ENCODE data around the gene ULK3. TPM values are rescaled to one million over a fixed set of nuclear protein-coding genes. Genes with fewer than 3 reads are reported as not detected.

ULK3 gene
- total RNA-seq, 1 donor from 2014 or later: 52.1 TPM

GRCh38 chr15:74817370-74817737 is 25.6 kb downstream of the ULK3 start:
- TF ChIP-seq CTCF (IDR thresholded peaks at IDR 0.05): no peak
- ChIA-PET POLR2A (no interaction called here), CTCF (interaction anchor here (0.7 to 1.1 kb wide), 2 partner anchors 8 to 18 kb away, joined by 3 read pairs; no protein-coding TSS in a partner anchor)
- Mint-ChIP-seq H3K9me3 (no peaks in the 10 kb centered on the region), H3K4me1 (peaks cover 45% of the 10 kb centered on the region), H3K27ac (no peak overlapping the region), H3K4me3 (no peak overlapping the region), H3K27me3 (no peaks in the 10 kb centered on the region), H3K36me3 (ENCODE audit: low read depth) (no peaks in the 10 kb centered on the region)
- DNase-seq: no peak
- no peak for ATAC-seq (ENCODE audit: low read depth)
- intact Hi-C loops (cut with micrococcal nuclease): no loop called here

- Mint-ChIP-seq H3K4me3 (no peak overlapping the region), H3K27me3 (no peaks in the 10 kb centered on the region), H3K36me3 (ENCODE audit: low read depth) (no peaks in the 10 kb centered on the region), H3K4me1 (peaks cover 39% of the 10 kb centered on the region), H3K9me3 (no peaks in the 10 kb centered on the region), H3K27ac (no peak overlapping the region)
- ChIA-PET CTCF (interaction anchor here (1.1 kb wide), 1 partner anchor 17 kb away, joined by 3 read pairs; no protein-coding TSS in a partner anchor), POLR2A (no interaction called here)
- no peak for TF ChIP-seq CTCF (IDR thresholded peaks at IDR 0.05)
- ATAC-seq (ENCODE audit: low read depth) (no peak), DNase-seq (no peak)
- intact Hi-C loops (cut with micrococcal nuclease): no loop called here
These were observed 26.2 kb downstream of the ULK3 start for GRCh38 chr15:74816624-74817369.

DNA sequence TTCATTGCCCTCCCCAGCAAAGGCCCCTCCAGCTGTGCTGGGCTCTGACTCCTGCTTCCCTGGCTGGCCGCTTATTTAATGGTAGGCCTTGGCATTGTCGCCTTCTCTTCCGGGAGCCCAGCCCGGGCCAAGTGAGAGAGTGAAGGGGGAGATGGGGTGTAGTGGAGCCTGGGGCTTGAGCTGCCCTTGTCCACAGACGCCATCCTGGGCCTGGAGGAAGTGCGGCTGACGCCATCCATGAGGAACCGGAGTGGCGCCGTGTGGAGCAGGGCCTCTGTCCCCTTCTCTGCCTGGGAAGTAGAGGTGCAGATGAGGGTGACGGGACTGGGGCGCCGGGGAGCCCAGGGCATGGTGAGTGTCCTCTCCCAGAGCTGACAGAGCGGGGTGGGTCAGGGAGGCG is 27.0 kb downstream of the ULK3 start:
- TF ChIP-seq CTCF (IDR thresholded peaks at IDR 0.05): no peak
- H3K4me3 Mint-ChIP-seq: no peak overlapping the region
- no peak overlapping the region for H3K27ac Mint-ChIP-seq
- ATAC-seq (ENCODE audit: low read depth): no peak
- H3K9me3 Mint-ChIP-seq: no peaks in the 10 kb centered on the region
- no peaks in the 10 kb centered on the region for H3K36me3 Mint-ChIP-seq (ENCODE audit: low read depth)
- ChIA-PET CTCF (no interaction called here), POLR2A (no interaction called here)
- intact Hi-C loops (cut with micrococcal nuclease): no loop called here
- DNase-seq: no peak
- no peaks in the 10 kb centered on the region for H3K27me3 Mint-ChIP-seq
- peaks cover 31% of the 10 kb centered on the region for H3K4me1 Mint-ChIP-seq

GRCh38 chr15:74815121-74815934 is 27.6 kb downstream of the ULK3 start:
- ChIA-PET CTCF (no interaction called here), POLR2A (interaction anchor here (1.0 kb wide), 1 partner anchor 11 kb away, joined by 3 read pairs; the partner anchor contains the start of gene CPLX3)
- Mint-ChIP-seq H3K9me3 (no peaks in the 10 kb centered on the region), H3K4me1 (peaks cover 25% of the 10 kb centered on the region), H3K36me3 (ENCODE audit: low read depth) (no peaks in the 10 kb centered on the region), H3K4me3 (no peak overlapping the region), H3K27ac (no peak overlapping the region), H3K27me3 (no peaks in the 10 kb centered on the region)
- TF ChIP-seq CTCF (IDR thresholded peaks at IDR 0.05): no peak
- no peak for ATAC-seq (ENCODE audit: low read depth)
- DNase-seq: no peak
- intact Hi-C loops (cut with micrococcal nuclease): no loop called here

GRCh38 chr15:74812533-74812932 is 30.4 kb downstream of the ULK3 start, which contains the start of gene LMAN1L:
Gene LMAN1L (plus strand): TSS chr15:74812835. CDS start chr15:74812855, 20 bp downstream.
- Mint-ChIP-seq H3K4me3 (no peak within 1 kb of the TSS), H3K4me1 (peaks cover 24% of the 10 kb centered on the region), H3K36me3 (ENCODE audit: low read depth) (no peaks in the 10 kb centered on the region), H3K27ac (no peak within 1 kb of the TSS), H3K9me3 (no peaks in the 10 kb centered on the region), H3K27me3 (no peaks in the 10 kb centered on the region)
- ATAC-seq (ENCODE audit: low read depth) (no peak), DNase-seq (no peak)
- intact Hi-C loops (cut with micrococcal nuclease): no loop called here
- TF ChIP-seq CTCF (IDR thresholded peaks at IDR 0.05): no peak
- POLR2A ChIA-PET: no interaction called here
- CTCF ChIA-PET: no interaction called here

All from activated B cell treated with CpG ODN at 0.5 μM for 24 hours (primary cell).